Stimulated activated CD4-positive, alpha-beta T cell treated with anti-CD3 and anti-CD28 coated beads, Interleukin-12 subunit alpha, Interleukin-12 subunit beta, amount 100 ng/mL, for 24 hours (primary cell): Measurements from ENCODE around the gene RBM44.
"Not testable (repeated sequence)": the region's sequence is repeated elsewhere in the genome, so short reads cannot be mapped to it uniquely, and the experiment has no call there.

ENCODE experiments used
- DNase-seq, 2 experiments: peaks; one replicate each; pipeline ENCODE4 v3.0.0-alpha.2; 2020; ENCODE audit warnings: low read depth in 2 of 2

RBM44 gene

GRCh38 chr2:237858294-237859081 is 59.9 kb downstream of the RBM44 start:
- DNase-seq, result peak; percentile 17 to 23

- DNase-seq, result no peak
Observed at GRCh38 chr2:237859082-237859433, 60.5 kb downstream of the RBM44 start.

GRCh38 chr2:237859533-237860272 is 61.1 kb downstream of the RBM44 start, which contains the start of gene RAMP1:
Gene RAMP1, plus strand, starts transcription at chr2:237859623. Its CDS starts 53 bp downstream, at chr2:237859676.
- no peak for DNase-seq

- no peak for DNase-seq
Observed at GRCh38 chr2:237860273-237860935, 61.8 kb downstream of the RBM44 start.

GRCh38 chr2:237861875-237862527 is 63.4 kb downstream of the RBM44 start:
- DNase-seq, result no peak

- no peak for DNase-seq
Observed at GRCh38 chr2:237862528-237862895, 63.9 kb downstream of the RBM44 start.

- DNase-seq, result no peak
Observed at GRCh38 chr2:237863102-237863511, 64.5 kb downstream of the RBM44 start.

- DNase-seq, result no peak
Observed at GRCh38 chr2:237863689-237864443, 65.3 kb downstream of the RBM44 start.

- no peak for DNase-seq
Observed at GRCh38 chr2:237864444-237864931, 65.9 kb downstream of the RBM44 start.

- DNase-seq, result no peak
Observed at GRCh38 chr2:237864940-237865622, 66.5 kb downstream of the RBM44 start.

GRCh38 chr2:237865623-237866041 is 67.1 kb downstream of the RBM44 start:
- no peak for DNase-seq

GRCh38 chr2:237866101-237866621 is 67.6 kb downstream of the RBM44 start:
- no peak for DNase-seq

- DNase-seq, result no peak
Observed at GRCh38 chr2:237867465-237867864, 68.9 kb downstream of the RBM44 start.

GRCh38 chr2:237868074-237868473 is 69.5 kb downstream of the RBM44 start:
- DNase-seq, result not testable (repeated sequence)

- no peak for DNase-seq
Observed at GRCh38 chr2:237868631-237869342, 70.2 kb downstream of the RBM44 start.

GRCh38 chr2:237869343-237870102 is 70.9 kb downstream of the RBM44 start:
- no peak for DNase-seq

- no peak for DNase-seq
Observed at GRCh38 chr2:237870126-237870525, 71.5 kb downstream of the RBM44 start.

- DNase-seq, result no peak
Observed at GRCh38 chr2:237870754-237871651, 72.4 kb downstream of the RBM44 start.
